Measurements from ENCODE around the gene GAD2.

GAD2 gene

GRCh38 chr10:26216585-26217395 is at the start of gene GAD2:
Gene GAD2, plus strand, starts transcription at chr10:26216774. Its CDS starts 36 bp downstream, at chr10:26216810.
- no peak for DNase-seq (ENCODE audit: low read depth in 2 of 2, low spot score in 1 of 2)

- no peak for DNase-seq (ENCODE audit: low read depth in 2 of 2, low spot score in 1 of 2)
Observed at GRCh38 chr10:26169466-26169865, 47.1 kb upstream of the GAD2 start.

GRCh38 chr10:26172131-26172530 is 44.4 kb upstream of the GAD2 start:
- DNase-seq (ENCODE audit: low read depth in 2 of 2, low spot score in 1 of 2), result no peak

GRCh38 chr10:26173837-26174236 is 42.7 kb upstream of the GAD2 start:
- no peak for DNase-seq (ENCODE audit: low read depth in 2 of 2, low spot score in 1 of 2)

GRCh38 chr10:26177341-26177740 is 39.2 kb upstream of the GAD2 start:
- no peak for DNase-seq (ENCODE audit: low read depth in 2 of 2, low spot score in 1 of 2)

GRCh38 chr10:26194275-26194674 is 22.3 kb upstream of the GAD2 start:
- no peak for DNase-seq (ENCODE audit: low read depth in 2 of 2, low spot score in 1 of 2)

GRCh38 chr10:26197248-26197647 is 19.3 kb upstream of the GAD2 start:
- DNase-seq (ENCODE audit: low read depth in 2 of 2, low spot score in 1 of 2), result no peak

- no peak for DNase-seq (ENCODE audit: low read depth in 2 of 2, low spot score in 1 of 2)
Observed at GRCh38 chr10:26198119-26198518, 18.5 kb upstream of the GAD2 start.

GRCh38 chr10:26199841-26200240 is 16.7 kb upstream of the GAD2 start:
- DNase-seq (ENCODE audit: low read depth in 2 of 2, low spot score in 1 of 2), result no peak

GRCh38 chr10:26205223-26205622 is 11.4 kb upstream of the GAD2 start:
- no peak for DNase-seq (ENCODE audit: low read depth in 2 of 2, low spot score in 1 of 2)

- no peak for DNase-seq (ENCODE audit: low read depth in 2 of 2, low spot score in 1 of 2)
Observed at GRCh38 chr10:26211781-26212444, 4.7 kb upstream of the GAD2 start.

- no peak for DNase-seq (ENCODE audit: low read depth in 2 of 2, low spot score in 1 of 2)
Observed at GRCh38 chr10:26212511-26212910, 4.1 kb upstream of the GAD2 start.

- DNase-seq (ENCODE audit: low read depth in 2 of 2, low spot score in 1 of 2), result no peak
Observed at GRCh38 chr10:26213157-26213800, 3.3 kb upstream of the GAD2 start.

- no peak for DNase-seq (ENCODE audit: low read depth in 2 of 2, low spot score in 1 of 2)
Observed at GRCh38 chr10:26214004-26214403, 2.6 kb upstream of the GAD2 start.

GRCh38 chr10:26214551-26215395 is 1.8 kb upstream of the GAD2 start:
- no peak for DNase-seq (ENCODE audit: low read depth in 2 of 2, low spot score in 1 of 2)

- no peak for DNase-seq (ENCODE audit: low read depth in 2 of 2, low spot score in 1 of 2)
Observed at GRCh38 chr10:26215396-26215934, 1.1 kb upstream of the GAD2 start.

GRCh38 chr10:26215935-26216584 is 514 bp upstream of the GAD2 start:
- DNase-seq (ENCODE audit: low read depth in 2 of 2, low spot score in 1 of 2), result no peak

- no peak for DNase-seq (ENCODE audit: low read depth in 2 of 2, low spot score in 1 of 2)
Observed at GRCh38 chr10:26217396-26218086, 967 bp downstream of the GAD2 start.

GRCh38 chr10:26219676-26220075 is 3.1 kb downstream of the GAD2 start:
- no peak for DNase-seq (ENCODE audit: low read depth in 2 of 2, low spot score in 1 of 2)

- DNase-seq (ENCODE audit: low read depth in 2 of 2, low spot score in 1 of 2), result no peak
Observed at GRCh38 chr10:26220901-26221300, 4.3 kb downstream of the GAD2 start.

Data from stimulated activated CD8-positive, alpha-beta memory T cell treated with anti-CD3 and anti-CD28 coated beads, Interleukin-4, amount 100 ng/mL, for 4 hours (primary cell).